ENCODE measurements around the gene SUFU.
A peak's percentile ranks its signal among the peaks of the same experiment; 100 is the strongest.
"Not testable (repeated sequence)": the region's sequence is repeated elsewhere in the genome, so short reads cannot be mapped to it uniquely, and the experiment has no call there.

The SUFU gene

DNA sequence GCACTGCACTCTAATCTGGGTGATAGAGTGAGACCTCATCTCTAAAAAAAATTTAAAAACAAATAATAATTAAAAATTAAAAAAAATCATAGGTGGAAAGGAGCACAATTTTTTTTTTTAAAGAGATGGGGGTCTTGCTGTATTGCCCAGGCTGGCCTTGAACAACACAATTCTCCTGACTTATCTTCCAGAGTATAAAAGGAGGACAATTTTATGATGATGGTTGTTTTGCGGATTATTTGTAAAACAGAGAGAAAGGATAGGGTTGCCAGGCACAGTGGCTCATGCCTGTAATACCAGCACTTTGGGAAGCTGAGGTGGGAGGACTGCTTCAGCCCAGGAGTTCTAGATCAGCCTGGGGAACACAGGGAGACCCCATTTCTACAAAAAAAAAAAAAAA, 6.2 kb upstream of the SUFU start:
- Histone ChIP-seq H3K36me3 (ENCODE audit: control insufficient read depth, insufficient read depth, low read length) (no peaks in the 10 kb centered on the region), H3K79me2 (peaks cover 63% of the 10 kb centered on the region), H3K27me3 (ENCODE audit: control insufficient read depth, insufficient read depth, low read length) (no peaks in the 10 kb centered on the region), H2AFZ (no peak overlapping the region), H3K4me3 (ENCODE audit: low read depth, low read length) (no peak overlapping the region), H3K4me1 (no peaks in the 10 kb centered on the region), H3K9me3 (ENCODE audit: control insufficient read depth, low read length) (no peaks in the 10 kb centered on the region), H3K9ac (no peak overlapping the region), H3K27ac (no peak overlapping the region), H3K4me2 (ENCODE audit: low read length) (no peak overlapping the region)
- TF ChIP-seq, protein P1, sequence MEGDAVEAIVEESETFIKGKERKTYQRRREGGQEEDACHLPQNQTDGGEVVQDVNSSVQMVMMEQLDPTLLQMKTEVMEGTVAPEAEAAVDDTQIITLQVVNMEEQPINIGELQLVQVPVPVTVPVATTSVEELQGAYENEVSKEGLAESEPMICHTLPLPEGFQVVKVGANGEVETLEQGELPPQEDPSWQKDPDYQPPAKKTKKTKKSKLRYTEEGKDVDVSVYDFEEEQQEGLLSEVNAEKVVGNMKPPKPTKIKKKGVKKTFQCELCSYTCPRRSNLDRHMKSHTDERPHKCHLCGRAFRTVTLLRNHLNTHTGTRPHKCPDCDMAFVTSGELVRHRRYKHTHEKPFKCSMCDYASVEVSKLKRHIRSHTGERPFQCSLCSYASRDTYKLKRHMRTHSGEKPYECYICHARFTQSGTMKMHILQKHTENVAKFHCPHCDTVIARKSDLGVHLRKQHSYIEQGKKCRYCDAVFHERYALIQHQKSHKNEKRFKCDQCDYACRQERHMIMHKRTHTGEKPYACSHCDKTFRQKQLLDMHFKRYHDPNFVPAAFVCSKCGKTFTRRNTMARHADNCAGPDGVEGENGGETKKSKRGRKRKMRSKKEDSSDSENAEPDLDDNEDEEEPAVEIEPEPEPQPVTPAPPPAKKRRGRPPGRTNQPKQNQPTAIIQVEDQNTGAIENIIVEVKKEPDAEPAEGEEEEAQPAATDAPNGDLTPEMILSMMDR (IDR thresholded peaks at IDR 0.05) = no peak

DNA sequence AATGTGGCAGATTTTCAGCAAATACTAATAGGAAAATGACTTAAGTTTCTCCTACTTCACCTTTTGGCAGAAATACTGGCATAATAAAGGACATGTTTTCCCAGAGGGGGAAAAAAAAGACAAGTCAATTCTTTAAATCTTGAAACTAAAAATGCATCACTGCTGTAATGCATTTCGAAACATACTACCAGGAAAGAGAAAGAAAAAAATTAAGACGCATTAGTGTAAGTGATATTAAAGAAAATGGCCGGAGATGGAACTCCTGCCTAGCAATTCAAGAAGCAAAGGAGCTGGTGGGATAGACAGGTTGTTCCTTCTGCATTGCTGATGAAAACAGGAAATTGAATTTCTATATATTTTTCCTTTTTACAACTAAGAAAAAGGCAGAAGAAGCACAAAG, 4.4 kb upstream of the SUFU start:
- Histone ChIP-seq H3K79me2 (peaks cover 48% of the 10 kb centered on the region), H2AFZ (no peak overlapping the region), H3K9ac (no peak overlapping the region), H3K27ac (no peak overlapping the region), H3K4me1 (peaks cover 6% of the 10 kb centered on the region), H3K9me3 (ENCODE audit: control insufficient read depth, low read length) (no peaks in the 10 kb centered on the region), H3K4me2 (ENCODE audit: low read length) (no peak overlapping the region), H3K4me3 (ENCODE audit: low read depth, low read length) (no peak overlapping the region), H3K27me3 (ENCODE audit: control insufficient read depth, insufficient read depth, low read length) (no peaks in the 10 kb centered on the region), H3K36me3 (ENCODE audit: control insufficient read depth, insufficient read depth, low read length) (no peaks in the 10 kb centered on the region)
- TF ChIP-seq, protein P1 (IDR thresholded peaks at IDR 0.05) = no peak

DNA sequence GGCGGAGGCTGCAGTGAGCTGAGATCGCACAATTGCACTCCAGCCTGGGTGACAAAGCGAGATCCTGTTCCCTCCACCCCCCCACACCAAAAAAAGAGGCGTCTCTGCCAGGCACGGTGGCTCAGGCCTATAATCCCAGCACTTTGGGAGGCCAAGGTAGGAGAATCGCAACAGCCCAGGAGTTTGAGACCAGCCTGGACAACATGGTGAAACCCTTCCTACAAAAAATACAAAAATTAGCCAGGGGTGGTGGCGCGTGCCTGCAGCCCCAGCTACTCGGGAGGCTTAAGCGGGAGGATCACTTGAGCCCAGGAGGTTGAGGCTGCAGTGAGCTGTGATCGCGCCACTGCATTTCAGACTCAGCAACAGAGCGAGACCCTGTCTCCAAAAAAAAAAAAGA, 3.1 kb upstream of the SUFU start:
- not testable (repeated sequence) for H3K36me3 ChIP-seq (ENCODE audit: control insufficient read depth, insufficient read depth, low read length); H2AFZ ChIP-seq; H3K4me2 ChIP-seq (ENCODE audit: low read length); H3K9me3 ChIP-seq (ENCODE audit: control insufficient read depth, low read length); H3K27me3 ChIP-seq (ENCODE audit: control insufficient read depth, insufficient read depth, low read length); H3K4me3 ChIP-seq (ENCODE audit: low read depth, low read length); H3K27ac ChIP-seq; H3K9ac ChIP-seq
- peaks cover 37% of the 10 kb centered on the region for H3K79me2 ChIP-seq
- peaks cover 14% of the 10 kb centered on the region for H3K4me1 ChIP-seq

DNA sequence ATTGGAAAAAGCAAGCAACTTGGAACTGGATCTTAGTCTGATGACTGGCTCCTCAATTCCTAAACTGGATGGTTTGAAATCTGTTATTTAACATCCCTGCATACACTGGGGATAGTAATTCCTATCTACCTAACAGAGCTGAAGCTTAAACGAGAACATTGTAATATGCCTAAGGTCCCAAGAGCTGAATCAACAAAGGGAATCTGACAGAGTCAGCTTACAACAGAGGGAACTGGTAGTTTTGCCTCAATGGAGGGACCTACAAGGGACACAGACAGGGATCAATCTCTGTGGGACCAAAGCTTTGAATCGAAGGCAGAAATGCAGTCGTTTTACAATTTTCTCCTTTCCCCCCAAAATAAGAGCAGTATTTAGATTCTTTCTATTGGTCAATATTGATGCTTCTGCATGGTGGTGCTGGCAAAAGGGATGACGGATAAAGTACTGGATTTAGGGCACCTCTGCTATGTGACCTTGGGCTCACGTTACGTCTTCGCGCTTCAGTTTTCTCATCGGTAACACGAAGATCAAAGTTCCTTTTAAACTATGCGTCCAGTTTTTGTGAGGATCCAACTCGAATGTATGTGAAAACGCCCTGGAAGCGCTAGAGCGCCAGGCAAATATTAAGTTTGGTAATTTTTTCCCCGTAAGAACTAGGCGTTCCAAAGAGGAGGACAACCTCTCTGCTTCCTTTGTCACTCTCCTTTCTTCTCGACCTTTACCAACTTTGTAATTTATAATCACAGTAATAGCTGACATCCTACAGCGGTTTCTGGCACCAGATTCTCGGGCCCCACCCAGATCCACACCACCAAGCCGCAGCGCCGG, 2.4 kb upstream of the SUFU start:
- H3K79me2 ChIP-seq = peaks cover 31% of the 10 kb centered on the region
- peak overlapping the region; percentile 90 for H3K4me2 ChIP-seq (ENCODE audit: low read length)
- no peaks in the 10 kb centered on the region for H3K27me3 ChIP-seq (ENCODE audit: control insufficient read depth, insufficient read depth, low read length)
- no peak overlapping the region for H3K9ac ChIP-seq
- H3K4me3 ChIP-seq (ENCODE audit: low read depth, low read length) = peak overlapping the region; percentile 100
- no peaks in the 10 kb centered on the region for H3K36me3 ChIP-seq (ENCODE audit: control insufficient read depth, insufficient read depth, low read length)
- TF ChIP-seq, protein P1 (IDR thresholded peaks at IDR 0.05) = no peak
- peaks cover 14% of the 10 kb centered on the region for H3K4me1 ChIP-seq
- H3K9me3 ChIP-seq (ENCODE audit: control insufficient read depth, low read length) = no peaks in the 10 kb centered on the region
- H2AFZ ChIP-seq = peak overlapping the region; percentile 97
- H3K27ac ChIP-seq = peak overlapping the region; percentile 60

DNA sequence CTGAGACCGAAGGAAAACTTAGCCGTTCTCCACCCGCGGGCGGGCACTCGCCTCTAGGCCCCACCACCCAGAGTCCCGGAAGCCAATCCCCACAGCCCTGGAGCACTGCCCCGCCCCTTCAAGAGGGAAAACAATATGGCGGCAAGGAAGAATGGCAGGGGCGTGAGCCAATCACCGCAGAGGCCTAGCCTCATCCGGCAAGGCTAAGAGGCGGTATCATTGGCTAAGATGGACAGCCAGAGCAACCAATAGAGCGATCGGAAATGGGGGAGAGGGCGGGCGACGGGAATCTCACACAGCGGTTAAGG, 1.8 kb upstream of the SUFU start:
- Histone ChIP-seq H3K36me3 (ENCODE audit: control insufficient read depth, insufficient read depth, low read length) (no peaks in the 10 kb centered on the region), H3K4me1 (peaks cover 14% of the 10 kb centered on the region)
- TF ChIP-seq, protein P1 (IDR thresholded peaks at IDR 0.05) = no peak

More for the DNA sequence above, 1.8 kb upstream of the SUFU start:
- Histone ChIP-seq H2AFZ (peak overlapping the region; percentile 97), H3K27ac (peak overlapping the region; percentile 84), H3K9ac (peak overlapping the region; percentile 74), H3K9me3 (ENCODE audit: control insufficient read depth, low read length) (no peaks in the 10 kb centered on the region), H3K79me2 (peaks cover 31% of the 10 kb centered on the region), H3K4me3 (ENCODE audit: low read depth, low read length) (peak overlapping the region; percentile 100), H3K27me3 (ENCODE audit: control insufficient read depth, insufficient read depth, low read length) (no peaks in the 10 kb centered on the region), H3K4me2 (ENCODE audit: low read length) (peak overlapping the region; percentile 90)
